Lung microvascular endothelial cell (primary cell): ENCODE measurements around the gene PIGBOS1. TPM values are rescaled to one million over a fixed set of nuclear protein-coding genes. Genes with fewer than 3 reads are reported as not detected.

ENCODE experiments used
- DNase-seq, 2 donors: peaks; one replicate each; pipeline versions ENCODE4 v3.0.0 to v3.0.0-alpha.2; 2010; ENCODE audit warnings: low read depth in 2 of 2
- total RNA-seq: library from RNA; depleted of rRNA; stranded (reverse); fragments of >200 nt; gene quantifications from 2 replicates; pipeline ENCODE4 v1.2.1, GENCODE V29; 2014

Gene PIGBOS1
- total RNA-seq, 1 donor from 2014 or later = 7.7 TPM

DNA sequence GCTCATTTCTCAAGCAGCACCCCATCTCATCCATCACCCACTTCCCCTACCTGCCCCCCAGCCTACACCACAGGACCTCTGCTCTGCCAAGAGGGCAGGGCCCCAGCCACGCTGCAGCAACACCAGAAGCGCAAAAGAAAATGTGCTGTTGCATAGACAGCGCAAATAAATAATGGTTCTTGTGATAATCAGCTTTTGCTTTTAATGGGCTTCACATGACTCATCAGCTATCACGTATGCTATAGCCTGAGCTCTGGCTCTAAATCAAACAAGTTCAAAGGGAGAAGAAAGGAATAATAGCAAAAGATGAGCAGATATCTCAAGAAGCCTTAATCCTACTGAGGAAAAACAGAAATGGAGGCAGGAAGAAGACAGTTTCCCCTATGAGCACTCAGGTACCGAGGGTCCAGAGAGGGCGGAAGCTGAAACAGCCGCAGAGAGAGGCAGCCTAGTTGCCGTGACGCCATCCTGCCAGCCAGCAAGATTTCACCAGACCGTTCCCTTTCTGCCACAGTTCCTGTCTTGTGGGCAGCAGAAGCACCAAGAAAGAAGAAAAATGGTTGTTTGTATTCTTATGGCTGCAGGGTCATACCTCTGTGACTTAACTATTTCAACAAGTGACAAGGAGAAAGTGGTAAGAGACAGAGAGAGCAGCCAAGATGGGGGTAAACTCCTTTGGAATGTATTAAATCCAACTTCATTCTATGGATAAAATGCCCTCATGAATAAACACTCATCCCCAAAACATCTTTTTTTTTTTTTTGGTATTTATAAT, 51.3 kb downstream of the PIGBOS1 start:
- peak in 1 of 2 donors; percentile 51 for DNase-seq

Other genes starting within 250 kb of the PIGBOS1 start
- gene RSL24D1, start 122.2 kb downstream of the PIGBOS1 start, total RNA-seq = 52.7 and 59.7 TPM in 2 replicates
- gene RAB27A, start 29.3 kb downstream of the PIGBOS1 start, total RNA-seq = 6.1 and 9.5 TPM in 2 replicates
- gene PIGB, start 99 bp upstream of the PIGBOS1 start, total RNA-seq = 6.5 and 7.6 TPM in 2 replicates
- gene CCPG1, start 89.2 kb upstream of the PIGBOS1 start, total RNA-seq = 34.0 and 49.4 TPM in 2 replicates
- gene PIERCE2, start 89.4 kb upstream of the PIGBOS1 start, total RNA-seq = 0.60 and 0.87 TPM in 2 replicates
- 0.99 and 1.7 TPM in 2 replicates for gene DNAAF4, start 189.1 kb upstream of the PIGBOS1 start, total RNA-seq